RPMI7951 (cell line): ENCODE data around the gene PDXK. TPM values are rescaled to one million over a fixed set of nuclear protein-coding genes. Genes with fewer than 3 reads are reported as not detected.
"Not testable (repeated sequence)": the region's sequence is repeated elsewhere in the genome, so short reads cannot be mapped to it uniquely, and the experiment has no call there.

Experiments used
- DNase-seq: peaks from one replicate; pipeline ENCODE4 v3.0.0-alpha.2; 2012; ENCODE audit warnings: low read depth
- total RNA-seq: library from RNA; depleted of rRNA; stranded (reverse); fragments of >200 nt; shearing (Covaris generic); gene quantifications from 2 replicates; pipeline ENCODE4 v1.2.3, GENCODE V29; 2014; rRNA removed

The PDXK gene
- 41.3 and 41.8 TPM in 2 replicates for total RNA-seq

- DNase-seq: peak; percentile 78
Observed at GRCh38 chr21:43718872-43719747, at the start of gene PDXK. Gene PDXK, plus strand, starts transcription at chr21:43719129. Its CDS starts 166 bp downstream, at chr21:43719295.

GRCh38 chr21:43669828-43670605, 48.9 kb upstream of the PDXK start:
- DNase-seq: no peak

GRCh38 chr21:43675871-43676270, 43.1 kb upstream of the PDXK start:
- DNase-seq: no peak

- DNase-seq: no peak
Observed at GRCh38 chr21:43676391-43676790, 42.5 kb upstream of the PDXK start.

GRCh38 chr21:43679951-43680350, 39.0 kb upstream of the PDXK start:
- DNase-seq: no peak

GRCh38 chr21:43680421-43680820, 38.5 kb upstream of the PDXK start:
- not testable (repeated sequence) for DNase-seq

- no peak for DNase-seq
Observed at GRCh38 chr21:43681650-43682049, 37.3 kb upstream of the PDXK start.

GRCh38 chr21:43684424-43684823, 34.5 kb upstream of the PDXK start:
- no peak for DNase-seq

GRCh38 chr21:43686811-43687565, 31.9 kb upstream of the PDXK start:
- no peak for DNase-seq

GRCh38 chr21:43687566-43688399, 31.1 kb upstream of the PDXK start:
- DNase-seq: no peak

GRCh38 chr21:43688906-43689305, 30.0 kb upstream of the PDXK start:
- no peak for DNase-seq

GRCh38 chr21:43689556-43690337, 29.2 kb upstream of the PDXK start:
- no peak for DNase-seq

GRCh38 chr21:43690346-43690745, 28.6 kb upstream of the PDXK start:
- no peak for DNase-seq

- DNase-seq: no peak
Observed at GRCh38 chr21:43691086-43691795, 27.7 kb upstream of the PDXK start.

GRCh38 chr21:43691801-43692200, 27.1 kb upstream of the PDXK start:
- DNase-seq: no peak

GRCh38 chr21:43692949-43693348, 26.0 kb upstream of the PDXK start:
- no peak for DNase-seq

GRCh38 chr21:43693981-43694380, 24.9 kb upstream of the PDXK start:
- no peak for DNase-seq

- no peak for DNase-seq
Observed at GRCh38 chr21:43694437-43695079, 24.4 kb upstream of the PDXK start.

- no peak for DNase-seq
Observed at GRCh38 chr21:43696214-43696613, 22.7 kb upstream of the PDXK start.
